AG08396 (cell line): ENCODE data around the gene PKNOX2.

Experiments
- DNase-seq: peaks from one replicate; pipeline ENCODE4 v3.0.0; 2012; ENCODE audit warnings: low spot score, mixed read lengths

PKNOX2 gene

GRCh38 chr11:125262194-125262829 lies 97.8 kb downstream of the PKNOX2 start:
- no peak for DNase-seq

- peak; percentile 36 for DNase-seq
These were observed 98.3 kb downstream of the PKNOX2 start for GRCh38 chr11:125262830-125263218.

DNA sequence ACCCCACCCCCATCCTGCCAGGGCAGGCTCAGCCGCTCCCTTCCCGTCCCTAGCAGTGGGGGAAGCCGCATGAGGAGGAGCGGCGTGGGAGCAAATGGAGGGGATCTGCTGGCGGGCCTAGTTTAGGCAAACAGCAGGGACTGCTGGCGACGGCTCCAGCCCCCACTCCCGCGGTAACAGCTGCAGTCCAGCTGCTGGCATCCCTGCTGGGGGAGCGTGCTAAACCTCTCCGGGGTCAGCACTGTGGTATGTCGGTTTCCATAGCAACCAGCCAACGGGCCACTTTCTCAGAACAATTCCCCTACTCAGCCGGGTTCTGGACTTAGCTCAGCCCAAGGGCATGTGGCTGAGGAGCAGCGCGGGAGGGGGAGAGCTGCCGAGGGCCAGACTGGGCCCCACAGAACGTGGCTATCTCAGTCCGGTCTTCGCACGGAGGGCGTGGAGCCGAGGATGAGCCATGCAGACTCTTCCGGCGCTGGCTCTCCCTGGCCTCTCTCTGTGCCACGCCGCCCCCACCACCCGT lies 98.8 kb downstream of the PKNOX2 start:
- peak; percentile 91 for DNase-seq

GRCh38 chr11:125264100-125265022 lies 99.8 kb downstream of the PKNOX2 start:
- DNase-seq = no peak

- no peak for DNase-seq
These were observed 103.0 kb downstream of the PKNOX2 start for GRCh38 chr11:125267548-125267947.

DNA sequence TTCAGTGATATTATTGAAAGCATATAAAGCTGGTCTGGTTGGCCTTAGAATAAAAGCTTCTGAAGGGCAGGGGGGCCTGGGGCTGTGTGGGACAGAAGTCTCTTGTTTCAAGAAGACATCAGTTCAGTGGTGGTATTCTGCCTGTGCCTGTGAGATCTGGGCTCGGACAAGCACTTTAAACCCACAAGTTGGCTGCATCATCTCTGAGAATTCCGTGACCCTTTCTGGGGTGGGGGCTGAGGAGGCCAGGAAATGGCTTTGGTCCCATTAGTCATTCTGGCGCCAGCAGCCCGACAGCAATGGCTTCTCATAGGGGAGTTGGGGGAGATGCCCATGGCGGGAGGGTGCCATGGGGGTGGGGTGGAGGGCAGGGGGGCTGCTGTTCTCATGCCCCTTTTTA lies 104.1 kb downstream of the PKNOX2 start:
- DNase-seq = no peak

DNA sequence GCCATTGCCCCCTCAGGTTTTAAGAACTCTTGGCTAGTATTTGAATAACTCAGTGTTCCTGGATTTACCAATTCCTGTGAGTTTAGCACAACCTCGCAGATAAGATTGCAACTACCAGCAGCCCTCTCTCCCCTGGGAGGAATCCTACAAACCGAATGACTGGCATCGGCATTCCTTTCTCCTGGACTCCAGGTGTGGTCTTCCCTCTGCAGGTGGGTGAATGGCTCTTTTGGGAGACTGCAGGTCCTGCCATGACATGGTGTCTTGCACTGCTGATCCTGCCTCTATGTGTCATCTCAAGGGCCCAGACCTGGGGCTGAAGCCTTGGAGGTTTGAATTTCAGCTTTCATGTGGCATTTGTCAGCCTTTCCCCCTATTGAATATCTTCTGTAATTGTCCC lies 105.6 kb downstream of the PKNOX2 start:
- DNase-seq = no peak

- DNase-seq = no peak
These were observed 106.2 kb downstream of the PKNOX2 start for GRCh38 chr11:125270711-125271110.

- DNase-seq = no peak
These were observed 107.0 kb downstream of the PKNOX2 start for GRCh38 chr11:125271483-125272091.

- no peak for DNase-seq
These were observed 107.5 kb downstream of the PKNOX2 start for GRCh38 chr11:125272092-125272491.

GRCh38 chr11:125272821-125273220 lies 108.3 kb downstream of the PKNOX2 start:
- DNase-seq = no peak

DNA sequence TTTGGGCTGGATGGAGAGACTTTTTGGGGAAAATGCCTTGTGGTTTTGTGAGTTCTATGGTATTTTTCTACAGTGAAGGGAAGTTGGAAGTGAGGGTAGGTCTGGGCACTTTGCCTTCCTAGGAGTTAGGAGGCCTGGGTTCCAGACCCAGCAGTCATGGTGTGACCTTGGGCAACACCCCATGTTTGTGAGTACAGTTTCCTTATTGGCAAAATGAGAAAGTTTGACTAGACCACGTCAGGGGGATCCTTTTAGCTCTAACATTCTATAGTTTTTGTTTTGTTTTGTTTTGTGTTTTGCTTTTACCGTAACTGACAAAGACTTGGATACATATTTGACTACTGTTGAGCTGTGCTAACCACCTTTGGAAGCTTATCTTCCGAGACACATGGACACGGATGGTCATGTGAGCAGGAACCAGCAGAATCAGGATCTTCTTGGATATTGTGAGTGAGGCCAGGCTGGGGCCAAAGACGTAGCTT lies 109.0 kb downstream of the PKNOX2 start:
- no peak for DNase-seq

- no peak for DNase-seq
These were observed 109.8 kb downstream of the PKNOX2 start for GRCh38 chr11:125274309-125274708.

GRCh38 chr11:125274774-125275173 lies 110.2 kb downstream of the PKNOX2 start:
- no peak for DNase-seq

- no peak for DNase-seq
These were observed 111.5 kb downstream of the PKNOX2 start for GRCh38 chr11:125275905-125276618.

GRCh38 chr11:125276619-125276976 lies 112.0 kb downstream of the PKNOX2 start:
- DNase-seq = no peak

- DNase-seq = no peak
These were observed 115.3 kb downstream of the PKNOX2 start for GRCh38 chr11:125279676-125280418.

DNA sequence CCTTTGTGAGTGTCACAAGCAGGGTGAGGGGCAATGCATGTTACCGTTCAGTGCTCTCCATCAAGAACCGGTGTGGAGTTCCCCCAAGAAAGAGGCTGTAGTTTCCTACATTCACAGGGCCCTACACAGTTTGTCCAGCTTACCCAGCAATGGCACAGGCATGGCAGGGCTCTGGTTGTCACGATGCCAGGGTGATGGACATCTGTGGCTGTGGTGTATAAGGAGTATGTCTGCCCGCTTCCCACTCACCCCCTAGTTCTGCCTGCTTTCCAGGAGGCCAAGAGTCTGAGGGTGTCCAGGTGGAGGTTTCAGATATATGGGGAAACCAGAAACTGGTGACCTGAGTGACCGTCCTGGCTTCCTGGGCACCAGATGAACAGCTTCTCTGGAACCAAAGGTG lies 116.1 kb downstream of the PKNOX2 start:
- DNase-seq = no peak

DNA sequence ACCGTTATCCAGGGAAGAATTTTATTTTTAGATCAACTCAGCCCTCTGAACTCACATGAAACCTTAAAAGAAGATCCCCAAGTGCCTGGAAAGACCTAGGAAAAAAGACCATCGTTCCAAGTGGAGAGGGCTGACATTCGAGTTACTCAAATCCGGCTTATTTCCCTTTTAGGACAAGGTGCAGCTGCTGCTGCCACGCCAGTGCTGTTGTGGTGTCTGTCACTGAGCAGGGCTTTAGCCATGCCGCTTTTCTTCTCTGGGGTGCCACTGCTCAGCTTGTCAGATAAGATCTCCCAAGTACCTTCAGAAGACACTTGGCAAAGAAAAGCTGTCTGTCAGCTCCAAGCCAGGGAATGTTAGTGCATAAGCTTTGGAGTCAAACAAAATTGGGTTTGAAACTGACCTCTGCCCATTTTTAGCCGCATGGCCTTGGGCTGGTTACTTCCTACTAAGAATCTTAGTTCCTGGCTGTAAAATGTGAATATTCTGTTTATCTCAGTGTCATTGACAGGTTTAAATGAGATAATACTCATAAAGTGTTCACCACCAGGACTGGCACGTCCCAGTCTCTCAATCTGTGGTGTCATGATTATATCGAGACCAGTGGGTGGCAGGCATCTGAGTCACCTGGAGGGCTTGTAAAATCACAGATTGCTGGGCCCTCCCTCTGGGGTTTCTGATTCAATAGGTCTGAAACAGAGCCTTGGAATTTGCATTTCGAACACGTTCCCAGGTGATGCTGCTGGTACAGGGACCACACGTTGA lies 117.5 kb downstream of the PKNOX2 start:
- DNase-seq = no peak

- no peak for DNase-seq
These were observed 118.0 kb downstream of the PKNOX2 start for GRCh38 chr11:125282596-125282914.
